Measurements from ENCODE around the gene AKR1C4.

The AKR1C4 gene

GRCh38 chr10:5196702-5197113 is at the start of gene AKR1C4:
Gene AKR1C4, plus strand, starts transcription at chr10:5196837. Its CDS starts 31 bp downstream, at chr10:5196868.
- TF ChIP-seq CREB1 (IDR thresholded peaks at IDR 0.05; ENCODE audit: low read depth): no peak
- no peak for TF ChIP-seq USF1 (IDR thresholded peaks at IDR 0.05)

GRCh38 chr10:5146920-5147254 is 49.8 kb upstream of the AKR1C4 start:
- TF ChIP-seq TAF1 (IDR thresholded peaks at IDR 0.05; ENCODE audit: low read depth) (no peak), FOXM1 (IDR thresholded peaks at IDR 0.05; ENCODE audit: borderline replicate concordance, low read depth) (no peak), ZBTB7A (IDR thresholded peaks at IDR 0.05; ENCODE audit: low read depth) (no peak), USF1 (IDR thresholded peaks at IDR 0.05) (no peak), TEAD4 (IDR thresholded peaks at IDR 0.05) (no peak)

GRCh38 chr10:5147255-5147980 is 49.2 kb upstream of the AKR1C4 start:
- TF ChIP-seq CEBPB (IDR thresholded peaks at IDR 0.05) (no peak), RAD21 (IDR thresholded peaks at IDR 0.05; ENCODE audit: low read depth) (no peak), EGR1 (IDR thresholded peaks at IDR 0.05) (no peak), MAX (IDR thresholded peaks at IDR 0.05) (no peak), TAF1 (IDR thresholded peaks at IDR 0.05; ENCODE audit: low read depth) (no peak), TCF12 (IDR thresholded peaks at IDR 0.05; ENCODE audit: low read depth) (no peak), USF1 (IDR thresholded peaks at IDR 0.05) (no peak), ZBTB7A (IDR thresholded peaks at IDR 0.05; ENCODE audit: low read depth) (no peak), NFIC (IDR thresholded peaks at IDR 0.05) (no peak)

- TF ChIP-seq TCF12 (IDR thresholded peaks at IDR 0.05; ENCODE audit: low read depth) (no peak), NFIC (IDR thresholded peaks at IDR 0.05) (no peak), MAX (IDR thresholded peaks at IDR 0.05) (no peak), TAF1 (IDR thresholded peaks at IDR 0.05; ENCODE audit: low read depth) (no peak), TEAD4 (IDR thresholded peaks at IDR 0.05) (no peak), USF1 (IDR thresholded peaks at IDR 0.05) (no peak), CEBPB (IDR thresholded peaks at IDR 0.05) (no peak), CREB1 (IDR thresholded peaks at IDR 0.05; ENCODE audit: low read depth) (no peak), RAD21 (IDR thresholded peaks at IDR 0.05; ENCODE audit: low read depth) (no peak), REST (IDR thresholded peaks at IDR 0.05; ENCODE audit: low read depth) (no peak)
These were observed 48.5 kb upstream of the AKR1C4 start for GRCh38 chr10:5147981-5148677.

GRCh38 chr10:5148678-5149032 is 48.0 kb upstream of the AKR1C4 start:
- TF ChIP-seq MAX (IDR thresholded peaks at IDR 0.05): no peak
- TF ChIP-seq TCF12 (IDR thresholded peaks at IDR 0.05; ENCODE audit: low read depth): no peak
- TF ChIP-seq CEBPB (IDR thresholded peaks at IDR 0.05): no peak
- no peak for TF ChIP-seq EP300 (IDR thresholded peaks at IDR 0.05; ENCODE audit: borderline replicate concordance)
- no peak for TF ChIP-seq RAD21 (IDR thresholded peaks at IDR 0.05; ENCODE audit: low read depth)
- TF ChIP-seq TEAD4 (IDR thresholded peaks at IDR 0.05): no peak
- TF ChIP-seq USF1 (IDR thresholded peaks at IDR 0.05): no peak
- no peak for TF ChIP-seq EGR1 (IDR thresholded peaks at IDR 0.05)
- no peak for TF ChIP-seq CREB1 (IDR thresholded peaks at IDR 0.05; ENCODE audit: low read depth)
- TF ChIP-seq YY1 (IDR thresholded peaks at IDR 0.05; ENCODE audit: low read depth): no peak
- TF ChIP-seq TAF1 (IDR thresholded peaks at IDR 0.05; ENCODE audit: low read depth): no peak
- no peak for TF ChIP-seq FOXM1 (IDR thresholded peaks at IDR 0.05; ENCODE audit: borderline replicate concordance, low read depth)
- no peak for TF ChIP-seq REST (IDR thresholded peaks at IDR 0.05; ENCODE audit: low read depth)
- no peak for TF ChIP-seq ZBTB7A (IDR thresholded peaks at IDR 0.05; ENCODE audit: low read depth)
- no peak for TF ChIP-seq NFIC (IDR thresholded peaks at IDR 0.05)

All from Ishikawa (cell line).